Esophagus squamous epithelium (tissue), 4 donors: ENCODE data around the gene SOX15.

Source experiments
- POLR2A ChIP-seq, 4 donors: fragments of 450-650 bp; IDR thresholded peaks; one replicate each; pipeline ENCODE4 v1.6.1; 2017; ENCODE audit warnings: antibody characterized with exemption in 4 of 4, mild to moderate bottlenecking in 4 of 4, moderate library complexity in 3 of 4
- TF ChIP-seq, protein P1 (sequence below), 6 experiments: fragments of 450-650 bp in 4 of 6; fragments of 200-600 bp in 2 of 6; sonication (generic) in 2 of 6; IDR thresholded peaks; one replicate each; pipeline ENCODE4 v1.5.1; 2016 to 2019; ENCODE audit warnings: antibody characterized with exemption in 6 of 6, mild to moderate bottlenecking in 4 of 6, moderate library complexity in 4 of 6

DNA sequence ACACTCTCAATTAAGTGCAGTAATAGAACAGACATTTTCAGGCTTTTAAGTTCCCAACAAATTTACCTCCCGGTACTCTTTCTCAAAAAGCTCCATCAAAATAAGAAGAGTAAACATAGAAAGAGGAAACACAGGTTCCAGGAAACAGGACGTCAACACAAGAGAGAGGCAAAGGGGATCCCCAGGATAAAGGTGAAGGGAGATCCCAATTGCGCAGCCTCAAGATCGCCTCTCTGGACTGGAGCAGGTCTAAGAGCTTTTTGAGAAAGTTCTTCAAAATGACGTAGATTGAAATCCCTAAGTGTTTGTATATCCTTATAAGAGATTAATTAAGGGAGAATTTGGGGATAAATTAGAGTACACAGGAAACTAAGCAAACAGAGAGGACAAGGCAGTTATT, 28.7 kb upstream of the SOX15 start:
- TF ChIP-seq, protein P1, sequence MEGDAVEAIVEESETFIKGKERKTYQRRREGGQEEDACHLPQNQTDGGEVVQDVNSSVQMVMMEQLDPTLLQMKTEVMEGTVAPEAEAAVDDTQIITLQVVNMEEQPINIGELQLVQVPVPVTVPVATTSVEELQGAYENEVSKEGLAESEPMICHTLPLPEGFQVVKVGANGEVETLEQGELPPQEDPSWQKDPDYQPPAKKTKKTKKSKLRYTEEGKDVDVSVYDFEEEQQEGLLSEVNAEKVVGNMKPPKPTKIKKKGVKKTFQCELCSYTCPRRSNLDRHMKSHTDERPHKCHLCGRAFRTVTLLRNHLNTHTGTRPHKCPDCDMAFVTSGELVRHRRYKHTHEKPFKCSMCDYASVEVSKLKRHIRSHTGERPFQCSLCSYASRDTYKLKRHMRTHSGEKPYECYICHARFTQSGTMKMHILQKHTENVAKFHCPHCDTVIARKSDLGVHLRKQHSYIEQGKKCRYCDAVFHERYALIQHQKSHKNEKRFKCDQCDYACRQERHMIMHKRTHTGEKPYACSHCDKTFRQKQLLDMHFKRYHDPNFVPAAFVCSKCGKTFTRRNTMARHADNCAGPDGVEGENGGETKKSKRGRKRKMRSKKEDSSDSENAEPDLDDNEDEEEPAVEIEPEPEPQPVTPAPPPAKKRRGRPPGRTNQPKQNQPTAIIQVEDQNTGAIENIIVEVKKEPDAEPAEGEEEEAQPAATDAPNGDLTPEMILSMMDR (IDR thresholded peaks at IDR 0.05) = no peak
- TF ChIP-seq POLR2A (IDR thresholded peaks at IDR 0.05) = no peak
